OCI-LY3 (cell line): ENCODE results near the gene S1PR4.

ENCODE experiments used
- H2AFZ ChIP-seq: fragments of 200-600, 300-600 bp; shearing (Covaris generic); 2 replicates; pipeline ENCODE4 v1.6.0; 2014; ENCODE audit warnings: antibody characterized with exemption, low read depth, low read length
- H3K27ac ChIP-seq: fragments of 200-600, 300-600 bp; sonication (generic); 2 replicates; pipeline ENCODE4 v1.5.1; 2014; ENCODE audit warnings: mild to moderate bottlenecking, low read length, moderate library complexity, mixed read lengths
- H3K27me3 ChIP-seq: fragments of 200-600, 300-600 bp; sonication (generic); 2 replicates; pipeline ENCODE4 v1.6.1; 2014; ENCODE audit warnings: low read depth, low read length, mixed read lengths
- H3K36me3 ChIP-seq: fragments of 200-600, 300-600 bp; sonication (generic); replicated peaks from 2 replicates; pipeline ENCODE3; 2014; ENCODE audit warnings: low read depth, low read length, mixed read lengths
- H3K4me1 ChIP-seq: fragments of 300-600, 200-600 bp; sonication (generic); 2 replicates; pipeline ENCODE4 v1.6.1; 2014; ENCODE audit warnings: low read length, mixed read lengths
- H3K4me2 ChIP-seq: fragments of 200-600, 300-600 bp; sonication (generic); 2 replicates; pipeline ENCODE4 v1.6.1; 2014; ENCODE audit warnings: low read length, mixed read lengths
- H3K4me3 ChIP-seq: fragments of 300-600, 200-600 bp; sonication (generic); 2 replicates; pipeline ENCODE4 v1.5.1; 2014; ENCODE audit warnings: antibody characterized with exemption, mild to moderate bottlenecking, low read length, moderate library complexity
- H3K79me2 ChIP-seq: fragments of 300-600, 200-600 bp; shearing (Covaris generic); 2 replicates; pipeline ENCODE4 v1.6.1; 2014; ENCODE audit warnings: mild to moderate bottlenecking, low read length, mixed read lengths
- H3K9ac ChIP-seq: fragments of 300-600, 200-600 bp; shearing (Covaris generic); 2 replicates; pipeline ENCODE4 v1.6.0; 2014; ENCODE audit warnings: mild to moderate bottlenecking, low read length, moderate library complexity
- H3K9me3 ChIP-seq: fragments of 200-600, 300-600 bp; shearing (Covaris generic); 2 replicates; pipeline ENCODE4 v1.6.1; 2014; ENCODE audit warnings: low read length, mixed read lengths; ENCODE audit not compliant: insufficient read depth
- H4K20me1 ChIP-seq: fragments of 200-600, 300-600 bp; sonication (generic); 2 replicates; pipeline ENCODE4 v1.6.1; 2016; ENCODE audit warnings: low read length, mixed read lengths; ENCODE audit not compliant: insufficient read depth
- EZH2phosphoT487 ChIP-seq: fragments of 200-600 bp; shearing (Covaris generic); IDR thresholded peaks from 2 replicates; pipeline ENCODE4 v1.6.1; 2018; ENCODE audit warnings: antibody characterized with exemption, mixed run types, low read depth
- TF ChIP-seq, protein P1 (sequence below): fragments of 200-600, 300-600 bp; sonication (generic); IDR thresholded peaks from 2 replicates; pipeline ENCODE4 v1.5.1; 2014; ENCODE audit warnings: antibody characterized with exemption, low read length, low read depth

Gene S1PR4

DNA sequence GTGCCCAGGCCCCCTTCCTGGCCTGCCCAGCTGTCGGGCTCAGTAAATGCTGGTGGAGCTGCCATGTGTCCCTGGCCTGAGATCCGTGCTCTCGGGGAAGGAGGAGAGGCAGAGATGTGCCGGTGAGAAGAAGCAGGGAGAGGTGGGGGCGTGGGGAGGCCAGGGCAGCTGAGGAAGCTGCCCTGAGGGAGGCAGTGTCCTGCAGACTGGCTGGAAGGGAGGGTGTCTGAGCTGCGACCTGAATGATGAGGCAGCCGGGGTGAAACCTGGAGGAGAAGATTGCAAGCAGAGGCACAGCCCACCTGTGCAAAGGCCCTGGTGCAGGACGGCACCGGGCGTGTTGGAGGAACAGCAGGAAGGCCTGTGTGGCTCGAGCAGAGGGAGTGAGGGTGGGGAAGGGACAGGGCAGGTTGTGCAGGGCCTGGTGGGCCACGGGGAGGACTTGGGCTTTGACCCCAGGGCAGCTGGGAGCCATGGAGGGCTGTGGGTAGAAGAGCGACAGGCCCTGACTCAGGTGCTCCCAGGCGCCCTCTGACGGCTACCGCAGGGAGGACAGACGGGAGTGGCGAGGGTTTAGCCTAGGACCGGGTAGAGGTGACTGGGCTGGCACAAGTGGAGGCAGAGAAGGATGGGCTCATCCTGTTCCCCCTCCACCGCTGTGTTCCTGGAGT is 31.9 kb downstream of the S1PR4 start:
- H4K20me1 ChIP-seq: peaks cover 5% of the 10 kb centered on the region; the same call in 1 of the 2 replicates
- no peak overlapping the region for H2AFZ ChIP-seq
- no peak overlapping the region for H3K4me3 ChIP-seq
- H3K4me1 ChIP-seq: no peaks in the 10 kb centered on the region
- H3K27me3 ChIP-seq: no peaks in the 10 kb centered on the region
- H3K27ac ChIP-seq: no peak overlapping the region
- H3K36me3 ChIP-seq: peaks cover 7% of the 10 kb centered on the region
- TF ChIP-seq, protein P1, sequence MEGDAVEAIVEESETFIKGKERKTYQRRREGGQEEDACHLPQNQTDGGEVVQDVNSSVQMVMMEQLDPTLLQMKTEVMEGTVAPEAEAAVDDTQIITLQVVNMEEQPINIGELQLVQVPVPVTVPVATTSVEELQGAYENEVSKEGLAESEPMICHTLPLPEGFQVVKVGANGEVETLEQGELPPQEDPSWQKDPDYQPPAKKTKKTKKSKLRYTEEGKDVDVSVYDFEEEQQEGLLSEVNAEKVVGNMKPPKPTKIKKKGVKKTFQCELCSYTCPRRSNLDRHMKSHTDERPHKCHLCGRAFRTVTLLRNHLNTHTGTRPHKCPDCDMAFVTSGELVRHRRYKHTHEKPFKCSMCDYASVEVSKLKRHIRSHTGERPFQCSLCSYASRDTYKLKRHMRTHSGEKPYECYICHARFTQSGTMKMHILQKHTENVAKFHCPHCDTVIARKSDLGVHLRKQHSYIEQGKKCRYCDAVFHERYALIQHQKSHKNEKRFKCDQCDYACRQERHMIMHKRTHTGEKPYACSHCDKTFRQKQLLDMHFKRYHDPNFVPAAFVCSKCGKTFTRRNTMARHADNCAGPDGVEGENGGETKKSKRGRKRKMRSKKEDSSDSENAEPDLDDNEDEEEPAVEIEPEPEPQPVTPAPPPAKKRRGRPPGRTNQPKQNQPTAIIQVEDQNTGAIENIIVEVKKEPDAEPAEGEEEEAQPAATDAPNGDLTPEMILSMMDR: peak; percentile 62
- TF ChIP-seq EZH2phosphoT487: no peak
- no peak overlapping the region for H3K9ac ChIP-seq
- H3K4me2 ChIP-seq: no peak overlapping the region
- H3K79me2 ChIP-seq: no peaks in the 10 kb centered on the region
- H3K9me3 ChIP-seq: no peaks in the 10 kb centered on the region

DNA sequence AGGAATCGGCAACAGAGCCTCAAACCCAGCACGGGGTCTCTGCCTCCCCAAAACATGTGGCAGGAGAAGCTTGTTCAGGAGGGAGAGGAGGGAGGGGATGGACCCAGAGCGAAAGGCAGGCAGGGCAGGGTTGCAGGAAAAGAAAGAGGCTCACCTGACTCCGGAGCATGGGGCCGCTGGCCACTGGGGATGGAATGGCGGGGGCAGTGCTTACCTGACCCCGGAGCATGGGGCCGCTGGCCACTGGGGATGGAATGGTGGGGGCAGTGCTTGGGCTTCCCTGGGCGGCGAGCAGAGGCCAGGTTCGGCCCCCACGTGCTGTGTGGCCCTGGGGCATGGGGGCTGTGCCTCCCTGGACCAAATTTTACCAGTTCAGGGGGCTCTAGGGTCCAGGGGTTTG is 32.6 kb downstream of the S1PR4 start:
- H3K36me3 ChIP-seq: peaks cover 7% of the 10 kb centered on the region
- no peaks in the 10 kb centered on the region for H3K79me2 ChIP-seq
- H3K27ac ChIP-seq: no peak overlapping the region
- H3K27me3 ChIP-seq: no peaks in the 10 kb centered on the region
- TF ChIP-seq, protein P1: no peak
- no peak for TF ChIP-seq EZH2phosphoT487
- no peak overlapping the region for H2AFZ ChIP-seq
- H3K4me2 ChIP-seq: no peak overlapping the region
- no peaks in the 10 kb centered on the region for H3K9me3 ChIP-seq
- H3K4me1 ChIP-seq: no peaks in the 10 kb centered on the region
- H4K20me1 ChIP-seq: peaks cover 5% of the 10 kb centered on the region; the same call in 1 of the 2 replicates
- H3K9ac ChIP-seq: no peak overlapping the region
- no peak overlapping the region for H3K4me3 ChIP-seq

DNA sequence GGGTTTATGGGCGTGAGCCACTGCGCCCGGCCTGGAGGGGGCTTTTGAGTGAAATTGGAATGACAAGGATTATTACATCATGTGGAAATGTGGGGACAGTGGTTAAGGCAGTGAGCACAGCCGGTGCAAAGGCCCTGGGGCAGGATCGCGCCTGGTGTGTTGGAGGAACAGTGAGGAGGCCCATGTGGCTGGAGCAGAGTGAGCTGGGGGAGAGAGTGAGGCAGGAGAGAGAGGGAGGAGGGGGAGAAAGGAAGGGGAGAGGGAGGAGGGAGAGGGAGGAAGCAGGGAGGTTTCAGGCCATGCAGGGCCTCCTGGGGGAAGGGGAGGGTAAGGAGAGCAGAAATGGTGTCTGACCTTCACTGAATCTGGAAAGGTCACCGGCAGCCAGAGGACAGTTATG is 34.6 kb downstream of the S1PR4 start:
- no peaks in the 10 kb centered on the region for H3K4me1 ChIP-seq
- peaks cover 3% of the 10 kb centered on the region for H3K36me3 ChIP-seq
- H3K9ac ChIP-seq: no peak overlapping the region
- no peak overlapping the region for H3K4me3 ChIP-seq
- H3K4me2 ChIP-seq: no peak overlapping the region
- H3K27me3 ChIP-seq: no peaks in the 10 kb centered on the region
- no peak overlapping the region for H3K27ac ChIP-seq
- TF ChIP-seq, protein P1: no peak
- no peak for TF ChIP-seq EZH2phosphoT487
- peaks cover 5% of the 10 kb centered on the region; the same call in 1 of the 2 replicates for H4K20me1 ChIP-seq
- no peaks in the 10 kb centered on the region for H3K9me3 ChIP-seq
- H3K79me2 ChIP-seq: no peaks in the 10 kb centered on the region
- no peak overlapping the region for H2AFZ ChIP-seq

DNA sequence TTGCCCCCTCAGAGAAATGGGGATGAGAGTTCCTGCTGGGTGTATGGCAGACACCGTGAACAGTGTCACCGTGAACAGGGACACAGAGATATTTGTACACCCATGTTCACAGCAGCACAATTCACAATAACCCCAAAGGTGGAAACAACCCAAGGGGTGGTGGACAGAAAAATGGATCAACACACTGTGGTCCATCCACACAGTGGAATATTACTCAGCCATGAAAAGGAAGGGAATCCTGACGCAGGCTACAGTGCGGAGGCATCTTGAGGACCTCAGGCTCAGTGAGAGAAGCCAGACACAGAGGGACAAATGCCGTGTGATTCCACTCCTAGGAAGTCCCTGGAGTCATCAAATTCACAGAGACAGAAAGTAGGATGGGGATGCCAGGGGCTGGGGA is 38.3 kb downstream of the S1PR4 start:
- H3K4me1 ChIP-seq: no peaks in the 10 kb centered on the region
- no peak overlapping the region for H3K27ac ChIP-seq
- no peak for TF ChIP-seq EZH2phosphoT487
- TF ChIP-seq, protein P1: no peak
- no peak overlapping the region for H3K9ac ChIP-seq
- no peak overlapping the region for H3K4me2 ChIP-seq
- H3K27me3 ChIP-seq: no peaks in the 10 kb centered on the region
- H3K36me3 ChIP-seq: peaks cover 3% of the 10 kb centered on the region
- H3K9me3 ChIP-seq: no peaks in the 10 kb centered on the region
- no peaks in the 10 kb centered on the region for H4K20me1 ChIP-seq
- no peaks in the 10 kb centered on the region for H3K79me2 ChIP-seq
- no peak overlapping the region for H3K4me3 ChIP-seq
- H2AFZ ChIP-seq: no peak overlapping the region
